Measurements from ENCODE around the gene BSND. TPM values are rescaled to one million over a fixed set of nuclear protein-coding genes. Genes with fewer than 3 reads are reported as not detected.

BSND gene
- total RNA-seq, 1 donor from 2014 or later = not detected

- peaks cover 16% of the 10 kb centered on the region for H3K4me1 ChIP-seq
- no peak for DNase-seq
- H3K9me3 ChIP-seq (replicated peaks) = no peaks in the 10 kb centered on the region
- intact Hi-C loops (cut with micrococcal nuclease) = no loop called here
- H3K27me3 ChIP-seq (ENCODE audit: low read depth) = peaks cover 97% of the 10 kb centered on the region
- H3K36me3 ChIP-seq = no peaks in the 10 kb centered on the region
- no peak overlapping the region for H3K4me3 ChIP-seq
- no peak overlapping the region for H3K27ac ChIP-seq (replicated peaks)
- TF ChIP-seq, protein P1, sequence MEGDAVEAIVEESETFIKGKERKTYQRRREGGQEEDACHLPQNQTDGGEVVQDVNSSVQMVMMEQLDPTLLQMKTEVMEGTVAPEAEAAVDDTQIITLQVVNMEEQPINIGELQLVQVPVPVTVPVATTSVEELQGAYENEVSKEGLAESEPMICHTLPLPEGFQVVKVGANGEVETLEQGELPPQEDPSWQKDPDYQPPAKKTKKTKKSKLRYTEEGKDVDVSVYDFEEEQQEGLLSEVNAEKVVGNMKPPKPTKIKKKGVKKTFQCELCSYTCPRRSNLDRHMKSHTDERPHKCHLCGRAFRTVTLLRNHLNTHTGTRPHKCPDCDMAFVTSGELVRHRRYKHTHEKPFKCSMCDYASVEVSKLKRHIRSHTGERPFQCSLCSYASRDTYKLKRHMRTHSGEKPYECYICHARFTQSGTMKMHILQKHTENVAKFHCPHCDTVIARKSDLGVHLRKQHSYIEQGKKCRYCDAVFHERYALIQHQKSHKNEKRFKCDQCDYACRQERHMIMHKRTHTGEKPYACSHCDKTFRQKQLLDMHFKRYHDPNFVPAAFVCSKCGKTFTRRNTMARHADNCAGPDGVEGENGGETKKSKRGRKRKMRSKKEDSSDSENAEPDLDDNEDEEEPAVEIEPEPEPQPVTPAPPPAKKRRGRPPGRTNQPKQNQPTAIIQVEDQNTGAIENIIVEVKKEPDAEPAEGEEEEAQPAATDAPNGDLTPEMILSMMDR (IDR thresholded peaks at IDR 0.05; ENCODE audit: borderline replicate concordance) = no peak
These were observed 39.2 kb downstream of the BSND start for GRCh38 chr1:55037733-55038551.

- H3K36me3 ChIP-seq = no peaks in the 10 kb centered on the region
- intact Hi-C loops (cut with micrococcal nuclease) = no loop called here
- H3K27me3 ChIP-seq (ENCODE audit: low read depth) = peaks cover 92% of the 10 kb centered on the region
- DNase-seq = no peak
- no peak overlapping the region for H3K4me3 ChIP-seq
- H3K4me1 ChIP-seq = peaks cover 16% of the 10 kb centered on the region
- TF ChIP-seq, protein P1 (IDR thresholded peaks at IDR 0.05; ENCODE audit: borderline replicate concordance) = no peak
- no peaks in the 10 kb centered on the region for H3K9me3 ChIP-seq (replicated peaks)
- H3K27ac ChIP-seq (replicated peaks) = no peak overlapping the region
These were observed 39.8 kb downstream of the BSND start for GRCh38 chr1:55038552-55038838.

DNA sequence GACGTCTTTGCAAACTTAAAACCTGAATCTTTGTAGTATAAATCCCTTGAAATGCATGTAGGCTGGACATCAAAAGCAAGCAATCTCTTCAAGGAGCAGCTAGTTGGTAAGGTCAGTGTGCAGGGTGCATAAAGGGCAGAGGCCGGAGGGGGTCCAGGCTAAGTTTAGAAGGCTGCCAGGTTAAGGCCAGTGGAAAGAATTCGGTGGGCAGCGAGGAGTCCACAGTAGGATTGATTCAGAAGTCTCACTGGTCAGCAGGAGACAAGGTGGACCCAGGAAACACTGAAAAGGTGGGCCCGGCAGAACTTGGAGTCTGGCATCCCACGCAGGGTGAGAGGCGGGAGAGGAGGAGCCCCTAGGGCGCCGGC, 40.2 kb downstream of the BSND start:
- peaks cover 88% of the 10 kb centered on the region for H3K27me3 ChIP-seq (ENCODE audit: low read depth)
- peaks cover 16% of the 10 kb centered on the region for H3K4me1 ChIP-seq
- TF ChIP-seq, protein P1 (IDR thresholded peaks at IDR 0.05; ENCODE audit: borderline replicate concordance) = no peak
- intact Hi-C loops (cut with micrococcal nuclease) = no loop called here
- H3K9me3 ChIP-seq (replicated peaks) = no peaks in the 10 kb centered on the region
- peak overlapping the region; percentile 50 for H3K4me3 ChIP-seq
- H3K27ac ChIP-seq (replicated peaks) = no peak overlapping the region
- DNase-seq = no peak
- H3K36me3 ChIP-seq = no peaks in the 10 kb centered on the region

DNA sequence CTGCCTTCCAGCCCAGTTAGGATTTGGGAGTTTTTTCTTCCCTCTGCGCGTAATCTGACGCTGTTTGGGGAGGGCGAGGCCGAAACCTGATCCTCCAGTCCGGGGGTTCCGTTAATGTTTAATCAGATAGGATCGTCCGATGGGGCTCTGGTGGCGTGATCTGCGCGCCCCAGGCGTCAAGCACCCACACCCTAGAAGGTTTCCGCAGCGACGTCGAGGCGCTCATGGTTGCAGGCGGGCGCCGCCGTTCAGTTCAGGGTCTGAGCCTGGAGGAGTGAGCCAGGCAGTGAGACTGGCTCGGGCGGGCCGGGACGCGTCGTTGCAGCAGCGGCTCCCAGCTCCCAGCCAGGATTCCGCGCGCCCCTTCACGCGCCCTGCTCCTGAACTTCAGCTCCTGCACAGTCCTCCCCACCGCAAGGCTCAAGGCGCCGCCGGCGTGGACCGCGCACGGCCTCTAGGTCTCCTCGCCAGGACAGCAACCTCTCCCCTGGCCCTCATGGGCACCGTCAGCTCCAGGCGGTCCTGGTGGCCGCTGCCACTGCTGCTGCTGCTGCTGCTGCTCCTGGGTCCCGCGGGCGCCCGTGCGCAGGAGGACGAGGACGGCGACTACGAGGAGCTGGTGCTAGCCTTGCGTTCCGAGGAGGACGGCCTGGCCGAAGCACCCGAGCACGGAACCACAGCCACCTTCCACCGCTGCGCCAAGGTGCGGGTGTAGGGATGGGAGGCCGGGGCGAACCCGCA, 40.8 kb downstream of the BSND start, which contains the start of gene PCSK9:
TSS of gene PCSK9 (plus strand) at position 207 of the 741 bp plus-strand sequence. CDS start at position 497, 290 bp downstream.
- intact Hi-C loops (cut with micrococcal nuclease) = no loop called here
- Histone ChIP-seq H3K36me3 (no peaks in the 10 kb centered on the region), H3K27me3 (ENCODE audit: low read depth) (peaks cover 82% of the 10 kb centered on the region), H3K4me3 (peak within 1 kb of the TSS; percentile 50), H3K27ac (replicated peaks) (no peak within 1 kb of the TSS), H3K9me3 (replicated peaks) (no peaks in the 10 kb centered on the region), H3K4me1 (peaks cover 16% of the 10 kb centered on the region)
- no peak for DNase-seq
- TF ChIP-seq, protein P1 (IDR thresholded peaks at IDR 0.05; ENCODE audit: borderline replicate concordance) = no peak

DNA sequence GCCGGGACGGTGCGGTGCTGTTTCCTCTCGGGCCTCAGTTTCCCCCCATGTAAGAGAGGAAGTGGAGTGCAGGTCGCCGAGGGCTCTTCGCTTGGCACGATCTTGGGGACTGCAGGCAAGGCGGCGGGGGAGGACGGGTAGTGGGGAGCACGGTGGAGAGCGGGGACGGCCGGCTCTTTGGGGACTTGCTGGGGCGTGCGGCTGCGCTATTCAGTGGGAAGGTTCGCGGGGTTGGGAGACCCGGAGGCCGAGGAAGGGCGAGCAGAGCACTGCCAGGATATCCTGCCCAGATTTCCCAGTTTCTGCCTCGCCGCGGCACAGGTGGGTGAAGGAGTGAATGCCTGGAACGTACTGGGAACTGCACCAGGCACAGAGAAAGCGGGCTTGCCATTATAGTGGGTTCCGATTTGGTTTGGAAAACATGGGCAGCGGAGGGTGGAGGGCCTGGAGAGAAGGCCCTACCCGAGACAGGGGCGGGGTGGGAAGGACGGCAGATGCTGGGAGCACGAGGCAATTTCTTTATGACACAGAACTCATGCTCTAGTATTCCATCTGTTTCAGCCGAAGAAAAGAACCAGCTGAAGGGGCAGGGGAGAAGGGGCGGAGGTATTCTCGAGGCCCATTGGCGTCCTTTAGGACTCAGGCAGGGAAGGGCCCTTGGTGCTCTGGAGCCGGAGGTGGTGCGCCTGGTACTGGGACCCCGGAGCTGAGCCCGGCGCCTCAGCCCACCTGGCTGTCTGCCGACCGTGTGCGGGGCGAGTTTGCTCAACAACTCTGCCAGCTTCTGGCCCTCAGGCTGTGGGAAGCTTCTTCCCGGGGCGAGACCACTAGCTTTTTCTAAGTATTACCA, 41.6 kb downstream of the BSND start:
- no peak for DNase-seq
- Histone ChIP-seq H3K27me3 (ENCODE audit: low read depth) (peaks cover 75% of the 10 kb centered on the region), H3K4me1 (peaks cover 16% of the 10 kb centered on the region), H3K4me3 (peak overlapping the region; percentile 50), H3K27ac (replicated peaks) (no peak overlapping the region), H3K36me3 (no peaks in the 10 kb centered on the region), H3K9me3 (replicated peaks) (no peaks in the 10 kb centered on the region)
- intact Hi-C loops (cut with micrococcal nuclease) = no loop called here
- TF ChIP-seq, protein P1 (IDR thresholded peaks at IDR 0.05; ENCODE audit: borderline replicate concordance) = no peak
